K562 (cell line): ENCODE measurements around the gene TP53I3.

Experiments
- CTCF ChIP-seq, 3 experiments: IDR thresholded peaks in 2 of 3; conservative IDR thresholded peaks in 1 of 3; 2 replicates each; pipeline ENCODE4 v1.5.1; 2011 to 2012; ENCODE audit warnings: low read length in 3 of 3, mild to moderate bottlenecking in 3 of 3, control low read depth in 2 of 3, improper control_type of control experiment in 1 of 3, inconsistent platforms in 1 of 3, low read depth in 1 of 3, mixed read lengths in 1 of 3, moderate library complexity in 1 of 3; ENCODE audit not compliant: insufficient read depth in 2 of 3
- EP300 ChIP-seq: IDR thresholded peaks from 2 replicates; pipeline ENCODE4 v1.6.1; 2012; ENCODE audit warnings: low read length, improper control_type of control experiment
- L3MBTL2 ChIP-seq: fragments of 450-650 bp; IDR thresholded peaks from 2 replicates; pipeline ENCODE4 v1.6.1; 2016; ENCODE audit warnings: mild to moderate bottlenecking, moderate library complexity
- NCOA1 ChIP-seq: fragments of 450-650 bp; IDR thresholded peaks from 2 replicates; pipeline ENCODE4 v1.6.1; 2016; ENCODE audit warnings: low read depth
- PHF20 ChIP-seq: fragments of 450-650 bp; IDR thresholded peaks from 2 replicates; pipeline ENCODE4 v1.6.1; 2018; ENCODE audit not compliant: partially characterized antibody
- SFPQ ChIP-seq: fragments of 200-400 bp; formaldehyde crosslinking; IDR thresholded peaks from 2 replicates; pipeline ENCODE4 v1.6.1; 2017; ENCODE audit warnings: mild to moderate bottlenecking, low read depth, low read length, moderate library complexity
- SPI1 ChIP-seq: IDR thresholded peaks from 2 replicates; pipeline ENCODE4 v1.6.1; 2011; ENCODE audit warnings: low read depth, low read length, control low read depth, borderline replicate concordance
- TCF7L2 ChIP-seq: fragments of 150-350 bp; IDR thresholded peaks from 2 replicates; pipeline ENCODE4 v1.6.1; 2016; ENCODE audit warnings: low read depth, mild to moderate bottlenecking, low read length, moderate library complexity
- TEAD1 ChIP-seq, 2 experiments: fragments of 450-650 bp in 1 of 2; sonication (generic) in 1 of 2; formaldehyde crosslinking; IDR thresholded peaks; 2 replicates each; pipeline versions ENCODE4 v1.4.0 to v1.8.0; 2020 to 2022; ENCODE audit warnings: mild to moderate bottlenecking in 2 of 2, missing genetic modification reagents in 1 of 2
- UBTF ChIP-seq, 2 experiments: IDR thresholded peaks; 2 replicates each; pipeline ENCODE4 v1.6.1; 2012; ENCODE audit warnings: improper control_type of control experiment in 2 of 2, low read depth in 2 of 2, low read length in 2 of 2, borderline replicate concordance in 1 of 2
- ZBTB26 ChIP-seq: fragments of 450-650 bp; formaldehyde crosslinking; IDR thresholded peaks from 2 replicates; pipeline ENCODE4 v1.4.0; 2022; ENCODE audit warnings: missing genetic modification characterization

GRCh38 chr2:24075915-24076848 is 8.5 kb downstream of the TP53I3 start, which contains the start of gene SF3B6:
- TF ChIP-seq ZBTB26, result no peak
- TF ChIP-seq TCF7L2, result no peak
- TF ChIP-seq SPI1, result peak; percentile 57; the same call in 1 of the 2 replicates
- peak; percentile 32 to 89; a peak in 2 of 4 replicates for TF ChIP-seq TEAD1 (CRISPR knock-in tag; IDR thresholded peaks at IDR 0.05)
- peak in 1 of 2 experiments; percentile 79; a peak in 1 of 4 replicates for TF ChIP-seq UBTF (IDR thresholded peaks at IDR 0.05; ENCODE audit: borderline replicate concordance in 1 of 2, low read depth in 2 of 2, low read length in 2 of 2)
- peak; percentile 97 for TF ChIP-seq PHF20
- TF ChIP-seq SFPQ, result no peak
- TF ChIP-seq EP300, result peak; percentile 79
- TF ChIP-seq L3MBTL2, result peak; percentile 64
- TF ChIP-seq CTCF (IDR thresholded peaks at IDR 0.05 in 2 of 3, conservative IDR thresholded peaks at IDR 0.05 in 1 of 3; ENCODE audit: insufficient read depth in 2 of 3, low read depth in 1 of 3, low read length in 3 of 3), result peak in 1 of 3 experiments; percentile 14; a peak in 1 of 6 replicates
- TF ChIP-seq NCOA1, result peak; percentile 99
